Choroid plexus epithelial cell (primary cell): ENCODE data around the gene MBOAT7.
"Not testable (repeated sequence)": the region's sequence is repeated elsewhere in the genome, so short reads cannot be mapped to it uniquely, and the experiment has no call there.

Source experiments
- DNase-seq: peaks from one replicate; pipeline ENCODE4 v3.0.0-alpha.2; 2010; ENCODE audit warnings: low read depth
- H3K4me3 ChIP-seq: 2 replicates; pipeline ENCODE4 v1.5.1; 2011; ENCODE audit warnings: low read depth, mild to moderate bottlenecking, control low read depth, low read length, moderate library complexity
- TF ChIP-seq, protein P1 (sequence below): conservative IDR thresholded peaks from 2 replicates; pipeline ENCODE4 v1.5.1; 2011; ENCODE audit warnings: low read depth, mild to moderate bottlenecking, control low read depth, inconsistent platforms, low read length, moderate library complexity

MBOAT7 gene

DNA sequence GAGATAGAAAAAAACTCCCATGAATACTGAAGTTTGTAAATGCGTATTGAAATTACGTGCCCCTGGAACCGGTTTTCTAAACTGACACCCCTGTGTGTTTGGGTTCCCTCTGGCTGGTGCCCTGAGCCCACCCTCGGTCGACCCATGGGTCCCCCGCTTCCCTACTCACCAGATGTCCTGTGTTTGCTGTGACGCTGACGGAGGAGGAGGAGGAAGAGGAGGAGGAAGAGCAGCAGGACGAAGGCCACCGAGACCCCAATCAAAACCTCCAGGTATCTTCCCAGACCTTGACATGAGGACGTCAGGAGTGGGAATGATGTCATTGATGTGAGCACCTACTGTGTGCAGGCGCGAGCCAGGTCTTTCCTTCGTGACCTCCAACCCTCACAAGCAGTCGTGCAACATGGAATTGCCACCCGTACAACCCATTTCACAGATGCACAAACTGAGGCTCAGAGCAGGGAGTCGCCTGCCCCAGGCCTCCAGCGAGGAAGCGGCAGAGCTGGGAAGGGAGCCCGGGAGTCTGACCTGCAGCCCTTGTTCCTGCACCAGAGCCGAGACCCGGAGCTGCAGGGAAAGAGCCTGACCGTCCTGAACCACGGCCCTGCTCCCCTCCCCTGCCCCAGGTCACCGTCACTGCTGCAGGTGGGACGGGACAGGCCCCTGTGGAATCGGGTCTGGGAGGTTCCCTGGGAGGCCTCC, 29.7 kb upstream of the MBOAT7 start:
- no peak for DNase-seq
- TF ChIP-seq, protein P1, sequence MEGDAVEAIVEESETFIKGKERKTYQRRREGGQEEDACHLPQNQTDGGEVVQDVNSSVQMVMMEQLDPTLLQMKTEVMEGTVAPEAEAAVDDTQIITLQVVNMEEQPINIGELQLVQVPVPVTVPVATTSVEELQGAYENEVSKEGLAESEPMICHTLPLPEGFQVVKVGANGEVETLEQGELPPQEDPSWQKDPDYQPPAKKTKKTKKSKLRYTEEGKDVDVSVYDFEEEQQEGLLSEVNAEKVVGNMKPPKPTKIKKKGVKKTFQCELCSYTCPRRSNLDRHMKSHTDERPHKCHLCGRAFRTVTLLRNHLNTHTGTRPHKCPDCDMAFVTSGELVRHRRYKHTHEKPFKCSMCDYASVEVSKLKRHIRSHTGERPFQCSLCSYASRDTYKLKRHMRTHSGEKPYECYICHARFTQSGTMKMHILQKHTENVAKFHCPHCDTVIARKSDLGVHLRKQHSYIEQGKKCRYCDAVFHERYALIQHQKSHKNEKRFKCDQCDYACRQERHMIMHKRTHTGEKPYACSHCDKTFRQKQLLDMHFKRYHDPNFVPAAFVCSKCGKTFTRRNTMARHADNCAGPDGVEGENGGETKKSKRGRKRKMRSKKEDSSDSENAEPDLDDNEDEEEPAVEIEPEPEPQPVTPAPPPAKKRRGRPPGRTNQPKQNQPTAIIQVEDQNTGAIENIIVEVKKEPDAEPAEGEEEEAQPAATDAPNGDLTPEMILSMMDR = no peak
- H3K4me3 ChIP-seq = no peak overlapping the region

DNA sequence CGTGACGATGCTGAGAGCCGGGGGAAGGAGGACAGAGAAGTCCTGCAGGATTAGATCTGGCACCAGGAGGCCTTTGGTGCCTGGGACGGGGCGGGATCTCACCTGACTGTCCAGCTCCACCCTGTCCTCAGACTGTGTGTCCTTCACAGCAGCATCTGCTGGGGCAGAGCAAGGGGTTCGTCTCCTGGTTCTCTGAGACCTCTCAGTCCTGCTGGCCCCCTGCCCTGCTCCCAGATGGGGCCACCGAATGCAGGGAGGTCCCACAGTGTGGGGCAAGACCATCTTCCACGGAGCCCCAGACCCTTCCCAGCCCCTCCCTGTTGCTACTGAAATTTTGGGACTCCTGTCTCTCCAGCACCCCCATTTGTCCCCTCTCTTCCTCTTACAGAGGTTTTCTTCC, 28.9 kb upstream of the MBOAT7 start:
- DNase-seq = no peak
- no peak overlapping the region for H3K4me3 ChIP-seq

DNA sequence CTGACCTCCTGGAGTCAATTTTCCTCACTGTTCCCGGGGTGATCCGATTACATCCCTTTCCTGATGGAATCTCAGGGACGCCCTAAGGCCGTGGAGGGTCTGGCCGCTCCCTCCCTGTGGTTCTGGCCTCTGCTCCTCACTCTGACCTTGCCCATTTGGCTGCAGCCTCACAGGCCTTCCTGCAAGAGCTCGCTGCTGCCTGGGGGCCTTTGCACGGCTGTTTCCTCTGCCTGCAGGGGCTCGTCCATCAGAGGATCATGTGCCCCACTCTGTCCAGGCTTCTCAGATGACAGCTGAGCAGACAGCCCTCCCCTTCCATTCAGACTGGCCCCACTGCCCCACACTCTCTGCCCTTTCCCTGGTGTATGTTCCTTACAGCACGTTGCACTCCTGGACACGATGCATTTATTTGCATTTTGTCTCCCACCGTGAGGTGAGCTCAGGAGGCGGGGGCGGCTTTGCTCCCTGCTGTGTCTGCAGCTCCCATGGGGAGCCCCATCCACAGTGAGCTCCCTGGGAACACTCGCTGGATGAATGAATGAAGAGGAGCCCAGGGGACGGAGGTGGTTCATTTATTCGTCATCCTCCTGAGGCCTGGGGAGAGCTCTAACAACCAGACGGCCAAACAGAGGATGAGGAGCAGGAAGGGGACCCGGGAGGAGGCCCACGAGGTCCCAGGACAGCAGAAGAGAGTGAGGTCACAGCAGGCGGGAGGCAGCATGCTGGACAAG, 28.3 kb upstream of the MBOAT7 start:
- not testable (repeated sequence) for H3K4me3 ChIP-seq
- DNase-seq = peak; percentile 37

More for the DNA sequence above, 28.9 kb upstream of the MBOAT7 start:
- TF ChIP-seq, protein P1 = no peak

DNA sequence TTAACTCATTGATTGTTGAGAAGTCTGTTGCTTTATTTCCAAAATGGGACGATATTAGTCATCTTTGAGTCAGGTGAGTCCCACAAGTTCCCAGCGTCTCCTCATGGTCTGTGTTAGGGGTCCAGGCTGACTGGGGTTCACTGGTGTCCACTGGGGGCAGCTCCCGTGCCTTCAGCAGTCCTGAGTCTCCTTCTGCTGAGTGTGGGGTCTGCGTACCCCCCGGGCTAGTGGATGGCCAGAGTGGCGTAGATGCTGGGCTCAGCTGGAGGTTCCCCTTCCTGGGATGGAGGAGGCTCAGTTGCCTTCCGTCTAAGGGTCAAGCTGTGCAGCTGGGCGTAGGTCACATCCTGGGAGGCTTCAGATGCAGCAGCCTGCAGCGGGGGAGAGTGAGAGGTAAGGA, 27.5 kb upstream of the MBOAT7 start:
- TF ChIP-seq, protein P1 = no peak
- no peak for DNase-seq

DNA sequence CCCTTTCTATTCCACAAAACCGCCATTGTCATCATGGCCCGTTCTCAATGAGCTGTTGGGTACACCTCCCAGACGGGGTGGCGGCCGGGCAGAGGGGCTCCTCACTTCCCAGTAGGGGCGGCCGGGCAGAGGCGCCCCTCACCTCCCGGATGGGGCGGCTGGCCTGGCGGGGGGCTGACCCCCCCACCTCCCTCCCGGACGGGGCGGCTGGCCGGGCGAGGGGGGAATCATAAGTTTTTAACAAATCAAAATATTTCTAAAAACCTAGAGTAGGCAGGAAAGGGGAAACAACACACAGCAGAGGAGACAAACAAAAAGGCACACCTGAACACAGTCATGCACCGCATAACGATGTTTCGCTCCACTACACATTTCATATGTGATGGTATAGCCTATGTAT, 25.4 kb upstream of the MBOAT7 start:
- H3K4me3 ChIP-seq, DNase-seq: not testable (repeated sequence)

More for the DNA sequence above, 27.5 kb upstream of the MBOAT7 start:
- H3K4me3 ChIP-seq = no peak overlapping the region

DNA sequence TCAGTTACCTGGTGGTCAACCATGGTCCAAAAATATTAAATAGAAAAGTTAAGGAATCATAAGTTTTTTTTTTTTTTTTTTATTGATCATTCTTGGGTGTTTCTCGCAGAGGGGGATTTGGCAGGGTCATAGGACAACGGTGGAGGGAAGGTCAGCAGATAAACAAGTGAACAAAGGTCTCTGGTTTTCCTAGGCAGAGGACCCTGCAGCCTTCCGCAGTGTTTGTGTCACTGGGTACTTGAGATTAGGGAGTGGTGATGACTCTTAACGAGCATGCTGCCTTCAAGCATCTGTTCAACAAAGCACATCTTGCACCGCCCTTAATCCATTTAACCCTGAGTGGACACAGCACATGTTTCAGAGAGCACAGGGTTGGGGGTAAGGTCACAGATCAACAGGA, 24.8 kb upstream of the MBOAT7 start:
- not testable (repeated sequence) for H3K4me3 ChIP-seq, DNase-seq

DNA sequence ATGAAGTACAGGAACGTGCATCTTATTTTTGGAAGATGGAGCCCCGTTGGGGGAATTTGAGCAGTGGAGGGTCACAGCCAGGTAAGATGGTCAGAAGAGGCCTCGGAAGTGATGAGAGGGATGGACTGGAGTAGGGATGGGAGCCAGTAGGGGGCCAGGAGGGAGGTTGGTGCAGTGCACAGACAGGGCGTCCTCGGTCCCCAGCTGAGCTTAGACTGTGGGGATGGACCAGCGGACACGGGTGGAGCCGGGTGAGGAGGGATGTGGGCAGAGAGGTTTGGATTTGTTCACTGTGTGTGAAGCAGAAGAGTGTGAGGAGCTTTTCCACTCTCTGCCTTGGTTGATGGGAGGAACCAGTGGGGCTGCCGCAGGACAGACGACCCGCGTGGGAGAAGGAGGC, 21.9 kb upstream of the MBOAT7 start:
- no peak for DNase-seq
- H3K4me3 ChIP-seq = no peak overlapping the region
- TF ChIP-seq, protein P1 = no peak

DNA sequence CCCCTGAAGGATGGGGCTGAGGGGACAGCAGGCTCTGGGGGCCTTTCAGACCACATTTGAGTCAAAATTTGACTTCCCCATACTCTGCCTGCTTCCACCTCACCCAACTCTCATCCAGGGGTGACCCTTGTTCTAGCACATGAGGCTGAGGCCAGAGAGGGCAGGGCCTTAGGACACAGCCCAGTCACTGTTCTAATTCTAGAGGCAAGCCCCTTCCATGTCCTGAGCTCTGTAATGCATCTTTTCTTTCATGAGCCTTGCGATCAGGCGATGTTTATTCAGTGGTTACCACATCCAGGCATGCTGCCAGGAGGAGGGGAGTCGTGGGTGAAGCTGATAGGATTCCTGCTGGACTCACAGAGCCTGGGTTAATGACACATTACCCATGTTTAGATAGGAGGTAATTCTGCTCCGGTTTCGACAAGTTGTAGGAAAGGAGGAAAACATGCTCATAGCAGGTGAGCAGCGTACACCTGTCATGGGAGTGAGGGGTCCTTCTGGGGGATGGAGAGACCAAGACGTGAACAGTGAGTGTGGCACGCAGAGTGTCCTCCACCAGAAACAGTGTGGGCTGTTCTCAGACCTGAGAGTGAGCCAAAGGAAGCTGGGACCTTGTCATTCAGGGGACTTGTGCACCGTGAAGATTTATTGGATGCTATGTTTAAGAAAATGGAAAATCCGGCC, 20.6 kb upstream of the MBOAT7 start:
- TF ChIP-seq, protein P1 = no peak
- peak overlapping the region; percentile 7 for H3K4me3 ChIP-seq
- DNase-seq = peak; percentile 99
